ENCODE data around the gene CX3CL1. TPM values are rescaled to one million over a fixed set of nuclear protein-coding genes. Genes with fewer than 3 reads are reported as not detected.
A peak's percentile ranks its signal among the peaks of the same experiment; 100 is the strongest.

The CX3CL1 gene
- total and polyA plus RNA-seq, 10 of the 15 experiments (the other 5 are each of a cell fraction or from before 2014, with no cell fraction given), result 0.03 to 1.2 (median 0.46) TPM

DNA sequence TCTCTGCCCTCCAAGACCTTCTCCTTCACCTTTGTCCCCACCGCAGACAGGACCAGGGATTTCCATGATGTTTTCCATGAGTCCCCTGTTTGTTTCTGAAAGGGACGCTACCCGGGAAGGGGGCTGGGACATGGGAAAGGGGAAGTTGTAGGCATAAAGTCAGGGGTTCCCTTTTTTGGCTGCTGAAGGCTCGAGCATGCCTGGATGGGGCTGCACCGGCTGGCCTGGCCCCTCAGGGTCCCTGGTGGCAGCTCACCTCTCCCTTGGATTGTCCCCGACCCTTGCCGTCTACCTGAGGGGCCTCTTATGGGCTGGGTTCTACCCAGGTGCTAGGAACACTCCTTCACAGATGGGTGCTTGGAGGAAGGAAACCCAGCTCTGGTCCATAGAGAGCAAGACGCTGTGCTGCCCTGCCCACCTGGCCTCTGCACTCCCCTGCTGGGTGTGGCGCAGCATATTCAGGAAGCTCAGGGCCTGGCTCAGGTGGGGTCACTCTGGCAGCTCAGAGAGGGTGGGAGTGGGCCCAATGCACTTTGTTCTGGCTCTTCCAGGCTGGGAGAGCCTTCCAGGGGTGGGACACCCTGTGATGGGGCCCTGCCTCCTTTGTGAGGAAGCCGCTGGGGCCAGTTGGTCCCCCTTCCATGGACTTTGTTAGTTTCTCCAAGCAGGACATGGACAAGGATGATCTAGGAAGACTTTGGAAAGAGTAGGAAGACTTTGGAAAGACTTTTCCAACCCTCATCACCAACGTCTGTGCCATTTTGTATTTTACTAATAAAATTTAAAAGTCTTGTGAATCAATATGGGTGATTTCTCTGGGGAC lies 12.2 kb downstream of the CX3CL1 start:
- 21% methylated on average over 11 of the region's 11 CpGs for WGBS (ENCODE audit: insufficient coverage, insufficient replicate concordance, low lambda C conversion rate, missing lambda C conversion rate)
- H3K9me3 ChIP-seq (replicated peaks; ENCODE audit: control insufficient read depth, insufficient read depth, low read length), result no peaks in the 10 kb centered on the region
- TF ChIP-seq SPI1 (IDR thresholded peaks at IDR 0.05; ENCODE audit: borderline replicate concordance, insufficient read depth, low read depth, low read length) (peak; percentile 75; the same call in 1 of the 2 replicates), BRCA1 (IDR thresholded peaks at IDR 0.05; ENCODE audit: low read depth, low read length) (no peak), ASH2L (IDR thresholded peaks at IDR 0.05; ENCODE audit: borderline replicate concordance, low read depth) (no peak), TCF7 (IDR thresholded peaks at IDR 0.05; ENCODE audit: borderline replicate concordance) (no peak), EZH2 (IDR thresholded peaks at IDR 0.05; ENCODE audit: borderline replicate concordance, control insufficient read depth, low read depth, low read length) (no peak), BACH1 (IDR thresholded peaks at IDR 0.05; ENCODE audit: borderline replicate concordance) (no peak), IKZF2 (IDR thresholded peaks at IDR 0.05) (peak; percentile 18 to 54; a peak in 1 of 4 replicates), IKZF1 (conservative IDR thresholded peaks at IDR 0.05) (peak; percentile 54), SRF (IDR thresholded peaks at IDR 0.05; ENCODE audit: low read depth in 2 of 2, low read length in 2 of 2) (0 out of 4 replicates have a peak, but pooled peaks of 1 of the 2 experiments have one; percentile 50)
- TF ChIP-seq, protein P1, sequence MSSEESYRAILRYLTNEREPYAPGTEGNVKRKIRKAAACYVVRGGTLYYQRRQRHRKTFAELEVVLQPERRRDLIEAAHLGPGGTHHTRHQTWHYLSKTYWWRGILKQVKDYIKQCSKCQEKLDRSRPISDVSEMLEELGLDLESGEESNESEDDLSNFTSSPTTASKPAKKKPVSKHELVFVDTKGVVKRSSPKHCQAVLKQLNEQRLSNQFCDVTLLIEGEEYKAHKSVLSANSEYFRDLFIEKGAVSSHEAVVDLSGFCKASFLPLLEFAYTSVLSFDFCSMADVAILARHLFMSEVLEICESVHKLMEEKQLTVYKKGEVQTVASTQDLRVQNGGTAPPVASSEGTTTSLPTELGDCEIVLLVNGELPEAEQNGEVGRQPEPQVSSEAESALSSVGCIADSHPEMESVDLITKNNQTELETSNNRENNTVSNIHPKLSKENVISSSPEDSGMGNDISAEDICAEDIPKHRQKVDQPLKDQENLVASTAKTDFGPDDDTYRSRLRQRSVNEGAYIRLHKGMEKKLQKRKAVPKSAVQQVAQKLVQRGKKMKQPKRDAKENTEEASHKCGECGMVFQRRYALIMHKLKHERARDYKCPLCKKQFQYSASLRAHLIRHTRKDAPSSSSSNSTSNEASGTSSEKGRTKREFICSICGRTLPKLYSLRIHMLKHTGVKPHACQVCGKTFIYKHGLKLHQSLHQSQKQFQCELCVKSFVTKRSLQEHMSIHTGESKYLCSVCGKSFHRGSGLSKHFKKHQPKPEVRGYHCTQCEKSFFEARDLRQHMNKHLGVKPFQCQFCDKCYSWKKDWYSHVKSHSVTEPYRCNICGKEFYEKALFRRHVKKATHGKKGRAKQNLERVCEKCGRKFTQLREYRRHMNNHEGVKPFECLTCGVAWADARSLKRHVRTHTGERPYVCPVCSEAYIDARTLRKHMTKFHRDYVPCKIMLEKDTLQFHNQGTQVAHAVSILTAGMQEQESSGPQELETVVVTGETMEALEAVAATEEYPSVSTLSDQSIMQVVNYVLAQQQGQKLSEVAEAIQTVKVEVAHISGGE (CRISPR knock-in tag; IDR thresholded peaks at IDR 0.05), result no peak
- TF ChIP-seq, protein P2, sequence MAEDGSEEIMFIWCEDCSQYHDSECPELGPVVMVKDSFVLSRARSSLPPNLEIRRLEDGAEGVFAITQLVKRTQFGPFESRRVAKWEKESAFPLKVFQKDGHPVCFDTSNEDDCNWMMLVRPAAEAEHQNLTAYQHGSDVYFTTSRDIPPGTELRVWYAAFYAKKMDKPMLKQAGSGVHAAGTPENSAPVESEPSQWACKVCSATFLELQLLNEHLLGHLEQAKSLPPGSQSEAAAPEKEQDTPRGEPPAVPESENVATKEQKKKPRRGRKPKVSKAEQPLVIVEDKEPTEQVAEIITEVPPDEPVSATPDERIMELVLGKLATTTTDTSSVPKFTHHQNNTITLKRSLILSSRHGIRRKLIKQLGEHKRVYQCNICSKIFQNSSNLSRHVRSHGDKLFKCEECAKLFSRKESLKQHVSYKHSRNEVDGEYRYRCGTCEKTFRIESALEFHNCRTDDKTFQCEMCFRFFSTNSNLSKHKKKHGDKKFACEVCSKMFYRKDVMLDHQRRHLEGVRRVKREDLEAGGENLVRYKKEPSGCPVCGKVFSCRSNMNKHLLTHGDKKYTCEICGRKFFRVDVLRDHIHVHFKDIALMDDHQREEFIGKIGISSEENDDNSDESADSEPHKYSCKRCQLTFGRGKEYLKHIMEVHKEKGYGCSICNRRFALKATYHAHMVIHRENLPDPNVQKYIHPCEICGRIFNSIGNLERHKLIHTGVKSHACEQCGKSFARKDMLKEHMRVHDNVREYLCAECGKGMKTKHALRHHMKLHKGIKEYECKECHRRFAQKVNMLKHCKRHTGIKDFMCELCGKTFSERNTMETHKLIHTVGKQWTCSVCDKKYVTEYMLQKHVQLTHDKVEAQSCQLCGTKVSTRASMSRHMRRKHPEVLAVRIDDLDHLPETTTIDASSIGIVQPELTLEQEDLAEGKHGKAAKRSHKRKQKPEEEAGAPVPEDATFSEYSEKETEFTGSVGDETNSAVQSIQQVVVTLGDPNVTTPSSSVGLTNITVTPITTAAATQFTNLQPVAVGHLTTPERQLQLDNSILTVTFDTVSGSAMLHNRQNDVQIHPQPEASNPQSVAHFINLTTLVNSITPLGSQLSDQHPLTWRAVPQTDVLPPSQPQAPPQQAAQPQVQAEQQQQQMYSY (CRISPR knock-in tag; IDR thresholded peaks at IDR 0.05), result no peak
- TF ChIP-seq, protein P3, sequence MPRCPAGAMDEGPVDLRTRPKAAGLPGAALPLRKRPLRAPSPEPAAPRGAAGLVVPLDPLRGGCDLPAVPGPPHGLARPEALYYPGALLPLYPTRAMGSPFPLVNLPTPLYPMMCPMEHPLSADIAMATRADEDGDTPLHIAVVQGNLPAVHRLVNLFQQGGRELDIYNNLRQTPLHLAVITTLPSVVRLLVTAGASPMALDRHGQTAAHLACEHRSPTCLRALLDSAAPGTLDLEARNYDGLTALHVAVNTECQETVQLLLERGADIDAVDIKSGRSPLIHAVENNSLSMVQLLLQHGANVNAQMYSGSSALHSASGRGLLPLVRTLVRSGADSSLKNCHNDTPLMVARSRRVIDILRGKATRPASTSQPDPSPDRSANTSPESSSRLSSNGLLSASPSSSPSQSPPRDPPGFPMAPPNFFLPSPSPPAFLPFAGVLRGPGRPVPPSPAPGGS (IDR thresholded peaks at IDR 0.05; ENCODE audit: borderline replicate concordance, insufficient read depth, low read depth, low read length, poor library complexity, severe bottlenecking), result no peak
- H2AFZ ChIP-seq (ENCODE audit: control insufficient read depth, low read depth, low read length), result no peak overlapping the region
- no peak overlapping the region for H3K27ac ChIP-seq (ENCODE audit: control insufficient read depth, insufficient read depth)
- ATAC-seq (peak; percentile 1; the same call in 1 of the 3 replicates), DNase-seq (ENCODE audit: low read depth, low spot score) (no peak), FAIRE-seq (no peak)
- no peaks in the 10 kb centered on the region for H3K36me3 ChIP-seq (ENCODE audit: control insufficient read depth in 2 of 2, insufficient read depth in 2 of 2, low read length in 1 of 2)
- H3K4me2 ChIP-seq (ENCODE audit: control insufficient read depth, insufficient read depth), result peak overlapping the region; percentile 19; the same call in 1 of the 2 replicates
- RAD21 ChIA-PET (ENCODE audit: unreplicated experiment), result interaction anchor here (0.9 to 2.1 kb wide), 3 partner anchors 27 to 84 kb away, joined by 3 to 8 read pairs (median 4); no protein-coding TSS in a partner anchor
- no peaks in the 10 kb centered on the region for H3K27me3 ChIP-seq (replicated peaks in 1 of 2; ENCODE audit: control insufficient read depth in 2 of 2, insufficient read depth in 2 of 2, low read length in 1 of 2)
- peaks cover 64% of the 10 kb centered on the region for H3K4me1 ChIP-seq (ENCODE audit: control insufficient read depth, insufficient read depth, low read length)
- POLR2A ChIA-PET, result interaction anchor here (0.6 kb wide), 1 partner anchor 220 kb away, joined by 3 read pairs; no protein-coding TSS in a partner anchor
- intact Hi-C loops (cut with micrococcal nuclease; ENCODE audit: unreplicated experiment) (no loop called here), in situ Hi-C loops (cut with MboI) (no loop called here)
- no peaks in the 10 kb centered on the region for H3K79me2 ChIP-seq (ENCODE audit: control insufficient read depth, insufficient read depth, low read length)
- BruUV-seq (replicated peaks), result no TSS peak
- no peak overlapping the region for H3K4me3 ChIP-seq
- SMC1A ChIA-PET (ENCODE audit: uncharacterized antibody, unreplicated experiment), result no interaction called here
- CTCF ChIA-PET, result interaction anchor here (0.6 to 1.0 kb wide), 2 partner anchors 33 kb away, joined by 3 to 4 read pairs; no protein-coding TSS in a partner anchor
- H3K9ac ChIP-seq (ENCODE audit: control insufficient read depth, insufficient read depth, low read length), result no peak overlapping the region
- H4K20me1 ChIP-seq (ENCODE audit: control insufficient read depth, insufficient read depth), result no peaks in the 10 kb centered on the region
